Karpas-422 (cell line): ENCODE results near the gene L3MBTL4. TPM values are rescaled to one million over a fixed set of nuclear protein-coding genes. Genes with fewer than 3 reads are reported as not detected.
"Not testable (repeated sequence)": the region's sequence is repeated elsewhere in the genome, so short reads cannot be mapped to it uniquely, and the experiment has no call there.

Experiments used
- DNase-seq: peaks from one replicate; pipeline ENCODE4 v3.0.0-alpha.2; 2015
- H2AFZ ChIP-seq: fragments of 200-600 bp; sonication (generic); 2 replicates; pipeline ENCODE4 v1.6.1; 2014; ENCODE audit warnings: antibody characterized with exemption, low read length, mixed read lengths
- H3K27ac ChIP-seq: fragments of 200-600 bp; sonication (generic); 2 replicates; pipeline ENCODE4 v1.5.1; 2014; ENCODE audit warnings: mild to moderate bottlenecking, low read length, moderate library complexity
- H3K27me3 ChIP-seq: fragments of 200-600 bp; sonication (generic); 2 replicates; pipeline ENCODE4 v1.6.1; 2014; ENCODE audit warnings: low read length, mixed read lengths
- H3K36me3 ChIP-seq: fragments of 200-600 bp; sonication (generic); 2 replicates; pipeline ENCODE4 v1.6.1; 2014; ENCODE audit warnings: low read length, mixed read lengths; ENCODE audit not compliant: insufficient read depth
- H3K4me1 ChIP-seq: fragments of 200-600 bp; sonication (generic); 2 replicates; pipeline ENCODE4 v1.6.1; 2014; ENCODE audit warnings: mild to moderate bottlenecking, low read length, mixed read lengths
- H3K4me2 ChIP-seq: fragments of 200-600 bp; sonication (generic); 2 replicates; pipeline ENCODE4 v1.6.1; 2014; ENCODE audit warnings: low read length, low read depth, mild to moderate bottlenecking; ENCODE audit not compliant: poor library complexity, severe bottlenecking
- H3K4me3 ChIP-seq: fragments of 200-600 bp; sonication (generic); 2 replicates; pipeline ENCODE4 v1.5.1; 2014; ENCODE audit warnings: mild to moderate bottlenecking, antibody characterized with exemption, low read length, mixed read lengths
- H3K79me2 ChIP-seq: fragments of 200-600 bp; sonication (generic); 2 replicates; pipeline ENCODE4 v1.6.1; 2014; ENCODE audit warnings: mild to moderate bottlenecking, low read length, mixed read lengths
- H3K9ac ChIP-seq: fragments of 200-600 bp; sonication (generic); 2 replicates; pipeline ENCODE4 v1.6.0; 2014; ENCODE audit warnings: low read length
- H3K9me2 ChIP-seq: fragments of 200-600 bp; sonication (generic), shearing (Covaris generic); replicated peaks from 2 replicates; pipeline ENCODE4 v1.6.0; 2014; ENCODE audit warnings: mild to moderate bottlenecking, low read length, moderate library complexity; ENCODE audit not compliant: insufficient read depth
- H3K9me3 ChIP-seq: fragments of 300-700, 200-600 bp; sonication (generic); 2 replicates; pipeline ENCODE4 v1.6.1; 2014; ENCODE audit warnings: low read length, mixed read lengths
- H4K20me1 ChIP-seq: fragments of 200-600 bp; sonication (generic); 2 replicates; pipeline ENCODE4 v1.6.1; 2014; ENCODE audit warnings: mild to moderate bottlenecking, antibody characterized with exemption, low read length, low read depth; ENCODE audit not compliant: insufficient read depth
- total RNA-seq: library from RNA; depleted of rRNA; stranded (reverse); fragments of >200 nt; shearing (Covaris generic); gene quantifications from 2 replicates; pipeline ENCODE4 v1.2.3, GENCODE V29; 2014; ENCODE audit warnings: low replicate concordance

L3MBTL4 gene
- total RNA-seq, 1 experiment from 2014 or later: 15.2 TPM

DNA sequence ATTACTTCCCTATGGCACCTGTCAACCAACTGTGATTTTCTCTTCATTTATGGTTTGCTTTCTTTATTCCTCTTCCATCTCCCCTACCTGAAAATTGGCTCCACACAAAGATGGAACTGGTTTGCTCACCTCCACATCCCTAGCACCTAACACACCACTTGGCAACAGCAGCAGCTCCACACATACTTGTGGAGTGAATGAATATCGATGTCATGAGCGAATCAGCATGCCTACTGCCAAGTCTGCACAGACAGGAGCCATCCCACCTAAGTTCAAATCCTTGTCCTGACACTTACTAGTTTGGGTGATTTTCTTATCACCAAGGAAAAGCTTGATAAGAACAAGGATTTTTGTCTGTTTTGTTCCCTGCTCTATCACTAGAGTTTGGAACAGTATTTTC lies 328.0 kb downstream of the L3MBTL4 start:
- Histone ChIP-seq H3K9me3 (0 out of 2 replicates have a peak, but pooled peaks cover 3% of the 10 kb centered on the region), H3K27me3 (no peaks in the 10 kb centered on the region), H3K36me3 (no peaks in the 10 kb centered on the region), H3K4me3 (no peak overlapping the region), H3K4me2 (no peak overlapping the region), H3K27ac (no peak overlapping the region), H3K79me2 (no peaks in the 10 kb centered on the region), H3K9ac (no peak overlapping the region), H3K9me2 (no peaks in the 10 kb centered on the region), H3K4me1 (peaks cover 16% of the 10 kb centered on the region), H2AFZ (no peak overlapping the region), H4K20me1 (no peaks in the 10 kb centered on the region)
- no peak for DNase-seq

DNA sequence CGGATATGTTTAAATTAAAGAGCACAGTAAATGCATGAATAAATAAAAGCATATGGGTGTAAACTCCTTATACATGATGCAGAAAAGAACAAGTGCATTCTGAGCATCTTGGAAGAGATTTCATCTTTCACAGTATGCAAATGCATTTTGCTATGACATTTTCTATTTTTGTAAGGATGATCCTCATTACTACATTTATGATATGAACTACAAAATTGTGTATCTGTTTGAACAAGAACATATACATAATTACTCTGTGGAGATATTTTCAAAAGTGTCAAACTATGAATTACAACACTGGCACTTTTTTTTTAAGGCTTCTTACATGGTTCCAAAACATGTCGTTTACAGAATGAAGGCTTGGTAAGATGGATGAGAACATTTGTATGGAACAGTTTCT lies 335.3 kb downstream of the L3MBTL4 start:
- H2AFZ ChIP-seq: no peak overlapping the region
- no peaks in the 10 kb centered on the region for H3K9me3 ChIP-seq
- no peaks in the 10 kb centered on the region for H3K36me3 ChIP-seq
- H3K4me3 ChIP-seq: no peak overlapping the region
- H4K20me1 ChIP-seq: no peaks in the 10 kb centered on the region
- H3K79me2 ChIP-seq: no peaks in the 10 kb centered on the region
- H3K9me2 ChIP-seq: no peaks in the 10 kb centered on the region
- H3K4me1 ChIP-seq: no peaks in the 10 kb centered on the region
- no peaks in the 10 kb centered on the region for H3K27me3 ChIP-seq
- no peak overlapping the region for H3K27ac ChIP-seq
- no peak overlapping the region for H3K9ac ChIP-seq
- no peak for DNase-seq
- no peak overlapping the region for H3K4me2 ChIP-seq

- Histone ChIP-seq H3K9me2 (no peaks in the 10 kb centered on the region), H2AFZ (no peak overlapping the region), H3K4me1 (no peaks in the 10 kb centered on the region), H3K4me2 (no peak overlapping the region), H3K27ac (no peak overlapping the region), H3K9ac (no peak overlapping the region), H4K20me1 (no peaks in the 10 kb centered on the region), H3K27me3 (no peaks in the 10 kb centered on the region), H3K79me2 (no peaks in the 10 kb centered on the region), H3K4me3 (no peak overlapping the region), H3K9me3 (no peaks in the 10 kb centered on the region), H3K36me3 (no peaks in the 10 kb centered on the region)
- no peak for DNase-seq
These were observed 335.8 kb downstream of the L3MBTL4 start for GRCh38 chr18:6078877-6079276.

GRCh38 chr18:6072423-6072822 lies 342.3 kb downstream of the L3MBTL4 start:
- H3K4me1 ChIP-seq, H3K79me2 ChIP-seq, H3K27ac ChIP-seq, H3K9ac ChIP-seq, H3K9me2 ChIP-seq, DNase-seq, H3K4me3 ChIP-seq, H4K20me1 ChIP-seq, H2AFZ ChIP-seq, H3K9me3 ChIP-seq, H3K4me2 ChIP-seq, H3K27me3 ChIP-seq, H3K36me3 ChIP-seq: not testable (repeated sequence)

DNA sequence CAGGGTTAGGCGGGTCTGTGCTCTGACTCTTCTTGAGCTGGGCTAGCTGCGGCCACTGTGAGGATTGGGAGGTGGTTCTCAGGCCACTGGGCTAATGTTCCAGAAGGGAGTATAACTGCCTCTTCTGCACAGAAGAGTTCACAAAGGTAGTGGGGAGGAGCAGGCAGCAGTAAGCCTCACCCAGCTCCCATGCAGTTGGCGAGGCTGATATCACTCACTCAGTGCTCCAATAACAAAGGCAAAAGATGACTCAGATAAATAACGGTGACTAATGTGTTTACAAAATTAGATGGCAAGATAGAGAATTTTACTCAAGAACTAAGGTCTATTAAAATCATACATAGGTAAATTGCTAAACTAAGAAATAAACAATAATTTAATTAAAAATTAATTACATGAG lies 345.2 kb downstream of the L3MBTL4 start:
- no peak overlapping the region for H3K4me2 ChIP-seq
- H2AFZ ChIP-seq: no peak overlapping the region
- no peaks in the 10 kb centered on the region for H3K9me3 ChIP-seq
- no peaks in the 10 kb centered on the region for H3K36me3 ChIP-seq
- H3K79me2 ChIP-seq: no peaks in the 10 kb centered on the region
- H3K27ac ChIP-seq: no peak overlapping the region
- no peak overlapping the region for H3K9ac ChIP-seq
- H3K4me1 ChIP-seq: no peaks in the 10 kb centered on the region
- no peaks in the 10 kb centered on the region for H3K9me2 ChIP-seq
- no peak for DNase-seq
- H3K4me3 ChIP-seq: no peak overlapping the region
- H3K27me3 ChIP-seq: no peaks in the 10 kb centered on the region
- H4K20me1 ChIP-seq: no peaks in the 10 kb centered on the region

DNA sequence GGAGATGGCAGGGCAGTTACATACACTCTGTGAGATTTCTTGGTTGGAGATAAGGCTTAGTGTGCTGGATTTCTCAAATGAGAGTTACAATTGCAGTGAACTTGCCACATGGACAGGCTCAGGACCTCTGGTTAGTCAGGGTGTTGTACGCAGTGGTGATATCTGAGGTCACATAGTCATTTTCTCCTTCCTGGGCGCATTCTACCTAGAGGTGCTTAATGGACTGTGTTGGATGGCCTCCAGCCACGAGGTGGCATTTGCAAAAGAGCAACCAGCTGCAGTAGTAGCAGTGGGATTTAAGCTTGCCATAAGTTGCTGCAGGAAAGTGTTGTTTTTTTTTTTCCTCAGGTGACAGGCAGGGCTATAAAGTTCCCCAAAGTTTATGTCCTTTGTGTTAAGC lies 345.6 kb downstream of the L3MBTL4 start:
- no peak for DNase-seq
- Histone ChIP-seq H3K36me3 (no peaks in the 10 kb centered on the region), H3K4me2 (no peak overlapping the region), H2AFZ (no peak overlapping the region), H3K79me2 (no peaks in the 10 kb centered on the region), H3K9ac (no peak overlapping the region), H3K4me1 (no peaks in the 10 kb centered on the region), H3K9me3 (no peaks in the 10 kb centered on the region), H4K20me1 (no peaks in the 10 kb centered on the region), H3K4me3 (no peak overlapping the region), H3K27me3 (no peaks in the 10 kb centered on the region), H3K27ac (no peak overlapping the region), H3K9me2 (no peaks in the 10 kb centered on the region)

GRCh38 chr18:6060149-6060548 lies 354.6 kb downstream of the L3MBTL4 start:
- Histone ChIP-seq H3K27ac (no peak overlapping the region), H4K20me1 (no peaks in the 10 kb centered on the region), H3K4me3 (no peak overlapping the region), H3K4me2 (no peak overlapping the region), H2AFZ (no peak overlapping the region), H3K79me2 (no peaks in the 10 kb centered on the region), H3K36me3 (no peaks in the 10 kb centered on the region), H3K27me3 (no peaks in the 10 kb centered on the region), H3K9ac (no peak overlapping the region), H3K9me3 (no peaks in the 10 kb centered on the region), H3K9me2 (no peaks in the 10 kb centered on the region), H3K4me1 (peaks cover 5% of the 10 kb centered on the region)
- no peak for DNase-seq

GRCh38 chr18:6059551-6059950 lies 355.2 kb downstream of the L3MBTL4 start:
- Histone ChIP-seq H3K9me2 (no peaks in the 10 kb centered on the region), H3K9me3 (no peaks in the 10 kb centered on the region), H3K4me2 (no peak overlapping the region), H3K4me3 (no peak overlapping the region), H3K4me1 (peaks cover 5% of the 10 kb centered on the region), H2AFZ (no peak overlapping the region), H3K9ac (no peak overlapping the region), H3K27me3 (no peaks in the 10 kb centered on the region), H3K36me3 (no peaks in the 10 kb centered on the region), H3K27ac (no peak overlapping the region), H4K20me1 (no peaks in the 10 kb centered on the region), H3K79me2 (no peaks in the 10 kb centered on the region)
- DNase-seq: no peak

- no peaks in the 10 kb centered on the region for H3K9me3 ChIP-seq
- no peaks in the 10 kb centered on the region for H4K20me1 ChIP-seq
- H2AFZ ChIP-seq: no peak overlapping the region
- H3K4me3 ChIP-seq: no peak overlapping the region
- H3K79me2 ChIP-seq: no peaks in the 10 kb centered on the region
- H3K4me1 ChIP-seq: peaks cover 5% of the 10 kb centered on the region
- no peak overlapping the region for H3K27ac ChIP-seq
- H3K27me3 ChIP-seq: no peaks in the 10 kb centered on the region
- H3K9me2 ChIP-seq: no peaks in the 10 kb centered on the region
- no peak overlapping the region for H3K9ac ChIP-seq
- no peaks in the 10 kb centered on the region for H3K36me3 ChIP-seq
- H3K4me2 ChIP-seq: no peak overlapping the region
- no peak for DNase-seq
These were observed 355.8 kb downstream of the L3MBTL4 start for GRCh38 chr18:6058941-6059340.
